SK-N-MC (cell line): ENCODE data around the gene STX8.

Experiments
- DNase-seq: peaks from one replicate; pipeline ENCODE4 v3.0.0-alpha.2; 2011; ENCODE audit warnings: low read depth, low spot score
- H3K27ac ChIP-seq: fragments of 200-600 bp; sonication (generic); 2 replicates; pipeline ENCODE4 v1.5.1; 2016; ENCODE audit warnings: mixed run types
- H3K36me3 ChIP-seq: fragments of 200-600 bp; sonication (generic); 2 replicates; pipeline ENCODE4 v1.6.1; 2017; ENCODE audit warnings: antibody characterized with exemption, low read length, mixed read lengths; ENCODE audit not compliant: insufficient read depth
- H3K4me3 ChIP-seq: fragments of 200-600 bp; sonication (generic); 2 replicates; pipeline ENCODE4 v1.5.1; 2016
- H3K9ac ChIP-seq: fragments of 200-600 bp; sonication (generic); 2 replicates; pipeline ENCODE4 v1.8.0; 2017; ENCODE audit warnings: mixed run types, mixed read lengths; ENCODE audit not compliant: insufficient read length
- H3K9me3 ChIP-seq: fragments of 200-600 bp; sonication (generic); 2 replicates; pipeline ENCODE4 v1.6.1; 2017; ENCODE audit warnings: low read depth, mild to moderate bottlenecking, antibody characterized with exemption, low read length, moderate library complexity, mixed read lengths
- EZH2 ChIP-seq: fragments of 200-600 bp; sonication (generic); IDR thresholded peaks from one replicate; pipeline ENCODE4 v1.6.1; 2017; ENCODE audit warnings: antibody characterized with exemption
- FOXP2 ChIP-seq: optimal IDR thresholded peaks from 2 replicates; pipeline ENCODE3; 2011; ENCODE audit warnings: mild to moderate bottlenecking, moderate library complexity; ENCODE audit not compliant: insufficient read depth; ENCODE audit errors: extremely low read length, control extremely low read depth
- POLR2AphosphoS5 ChIP-seq: IDR thresholded peaks from 2 replicates; pipeline ENCODE4 v1.6.1; 2012; ENCODE audit warnings: mild to moderate bottlenecking, low read depth, low read length, borderline replicate concordance

Gene STX8

GRCh38 chr17:9410301-9410700 lies 165.3 kb downstream of the STX8 start:
- Histone ChIP-seq H3K4me3 (no peak overlapping the region), H3K36me3 (no peaks in the 10 kb centered on the region), H3K9ac (no peak overlapping the region), H3K27ac (no peak overlapping the region), H3K9me3 (no peaks in the 10 kb centered on the region)
- no peak for DNase-seq
- no peak for TF ChIP-seq EZH2
- no peak for TF ChIP-seq FOXP2
- no peak for TF ChIP-seq POLR2AphosphoS5

GRCh38 chr17:9409878-9410277 lies 165.7 kb downstream of the STX8 start:
- Histone ChIP-seq H3K27ac (peak overlapping the region; percentile 52; the same call in 1 of the 2 replicates), H3K9ac (no peak overlapping the region), H3K4me3 (peak overlapping the region; percentile 28), H3K9me3 (no peaks in the 10 kb centered on the region), H3K36me3 (no peaks in the 10 kb centered on the region)
- DNase-seq: no peak
- TF ChIP-seq EZH2 (no peak), POLR2AphosphoS5 (no peak), FOXP2 (no peak)

GRCh38 chr17:9408868-9409829 lies 166.5 kb downstream of the STX8 start:
- no peaks in the 10 kb centered on the region for H3K9me3 ChIP-seq
- H3K4me3 ChIP-seq: peak overlapping the region; percentile 28
- no peak for DNase-seq
- TF ChIP-seq FOXP2: no peak
- no peak for TF ChIP-seq POLR2AphosphoS5
- TF ChIP-seq EZH2: no peak
- no peak overlapping the region for H3K9ac ChIP-seq
- H3K27ac ChIP-seq: peak overlapping the region; percentile 52; the same call in 1 of the 2 replicates
- no peaks in the 10 kb centered on the region for H3K36me3 ChIP-seq

- Histone ChIP-seq H3K9me3 (no peaks in the 10 kb centered on the region), H3K27ac (no peak overlapping the region), H3K9ac (no peak overlapping the region), H3K36me3 (no peaks in the 10 kb centered on the region), H3K4me3 (no peak overlapping the region)
- no peak for DNase-seq
- no peak for TF ChIP-seq POLR2AphosphoS5
- TF ChIP-seq EZH2: no peak
- TF ChIP-seq FOXP2: no peak
Observed at GRCh38 chr17:9408381-9408780, 167.2 kb downstream of the STX8 start.

GRCh38 chr17:9406046-9406606 lies 169.5 kb downstream of the STX8 start:
- no peak overlapping the region for H3K27ac ChIP-seq
- H3K36me3 ChIP-seq: no peaks in the 10 kb centered on the region
- no peak for DNase-seq
- no peak for TF ChIP-seq EZH2
- TF ChIP-seq POLR2AphosphoS5: no peak
- TF ChIP-seq FOXP2: no peak
- H3K9me3 ChIP-seq: no peaks in the 10 kb centered on the region
- H3K4me3 ChIP-seq: no peak overlapping the region
- H3K9ac ChIP-seq: no peak overlapping the region

GRCh38 chr17:9403257-9403656 lies 172.4 kb downstream of the STX8 start:
- DNase-seq: no peak
- H3K36me3 ChIP-seq: no peaks in the 10 kb centered on the region
- no peak for TF ChIP-seq EZH2
- no peak for TF ChIP-seq FOXP2
- TF ChIP-seq POLR2AphosphoS5: no peak

GRCh38 chr17:9402590-9403199 lies 172.9 kb downstream of the STX8 start:
- H3K36me3 ChIP-seq: no peaks in the 10 kb centered on the region
- no peaks in the 10 kb centered on the region for H3K9me3 ChIP-seq
- H3K27ac ChIP-seq: no peak overlapping the region
- H3K9ac ChIP-seq: no peak overlapping the region
- H3K4me3 ChIP-seq: no peak overlapping the region
- no peak for TF ChIP-seq EZH2
- TF ChIP-seq FOXP2: no peak
- TF ChIP-seq POLR2AphosphoS5: no peak
- DNase-seq: no peak

More at GRCh38 chr17:9403257-9403656, 172.4 kb downstream of the STX8 start:
- no peaks in the 10 kb centered on the region for H3K9me3 ChIP-seq
- H3K4me3 ChIP-seq: no peak overlapping the region
- H3K27ac ChIP-seq: no peak overlapping the region
- H3K9ac ChIP-seq: no peak overlapping the region

GRCh38 chr17:9401434-9401833 lies 174.2 kb downstream of the STX8 start:
- H3K9ac ChIP-seq: no peak overlapping the region
- no peaks in the 10 kb centered on the region for H3K9me3 ChIP-seq
- H3K4me3 ChIP-seq: no peak overlapping the region
- TF ChIP-seq POLR2AphosphoS5 (no peak), FOXP2 (no peak), EZH2 (no peak)
- no peak overlapping the region for H3K27ac ChIP-seq
- DNase-seq: no peak
- no peaks in the 10 kb centered on the region for H3K36me3 ChIP-seq
